ENCODE data around the gene TCAIM. TPM values are rescaled to one million over a fixed set of nuclear protein-coding genes. Genes with fewer than 3 reads are reported as not detected.

TCAIM gene
- total RNA-seq, 1 experiment from 2014 or later, result 23.8 TPM

- H3K27ac ChIP-seq (ENCODE audit: insufficient read length, low read depth, low read length), result no peak overlapping the region
- no peak for DNase-seq
- H2BK20ac ChIP-seq (ENCODE audit: low read depth, low read length, poor library complexity, severe bottlenecking), result no peak overlapping the region
- Mint-ChIP-seq H3K4me1 (peaks cover 6% of the 10 kb centered on the region in 2 experiments), H3K27me3 (ENCODE audit: low read depth) (peaks cover 1% of the 10 kb centered on the region; the same call in 1 of the 2 replicates), H3K36me3 (ENCODE audit: insufficient read depth in 1 of 3, low read depth in 3 of 3) (peaks cover 2 to 8% (median 6%) of the 10 kb centered on the region in 3 experiments; a peak in 6 of 7 replicates), H3K9me3 (no peaks in the 10 kb centered on the region), H3K27ac (0 out of 7 replicates have a peak overlapping the region, but pooled peaks of 1 of the 3 experiments have one; percentile 77), H3K4me3 (no peak overlapping the region)
- no peaks in the 10 kb centered on the region for H3K23me2 ChIP-seq (ENCODE audit: insufficient read length, low read depth, low read length, poor library complexity, severe bottlenecking)
- no peak for TF ChIP-seq CTCF (conservative IDR thresholded peaks at IDR 0.05)
- no peak overlapping the region for H2BK12ac ChIP-seq (ENCODE audit: insufficient read length, low read depth, low read length)
- H3K4me1 ChIP-seq (ENCODE audit: insufficient read depth, low read length), result no peaks in the 10 kb centered on the region
- H3K4ac ChIP-seq (ENCODE audit: low read depth, low read length), result no peak overlapping the region
- H2AFZ ChIP-seq (ENCODE audit: low read length), result no peak overlapping the region
- H3K56ac ChIP-seq (ENCODE audit: insufficient read length, low read depth, low read length), result no peak overlapping the region
- no peak overlapping the region for H2AK5ac ChIP-seq (ENCODE audit: insufficient read length, low read length)
- H3K9me3 ChIP-seq (ENCODE audit: control insufficient read depth, low read depth, low read length), result no peaks in the 10 kb centered on the region
- H3K4me2 ChIP-seq (ENCODE audit: insufficient read depth, insufficient read length, low read length), result no peak overlapping the region
- no peak overlapping the region for H3T11ph ChIP-seq (ENCODE audit: low read length)
- H3K14ac ChIP-seq (ENCODE audit: insufficient read depth, low read length), result no peak overlapping the region
- H3K27me3 ChIP-seq (ENCODE audit: insufficient read depth, low read length), result no peaks in the 10 kb centered on the region
- H3K79me2 ChIP-seq (ENCODE audit: insufficient read depth, low read length), result no peaks in the 10 kb centered on the region
- no peak overlapping the region for H3K18ac ChIP-seq (ENCODE audit: insufficient read length, low read depth, low read length)
- H3K23ac ChIP-seq (ENCODE audit: insufficient read length, low read depth, low read length), result no peak overlapping the region
- no peaks in the 10 kb centered on the region for H3K79me1 ChIP-seq (ENCODE audit: insufficient read depth, low read depth, low read length, poor library complexity, severe bottlenecking)
- H4K5ac ChIP-seq (ENCODE audit: insufficient read length, low read depth, low read length), result no peak overlapping the region
- H4K91ac ChIP-seq (ENCODE audit: insufficient read length, low read depth, low read length), result no peak overlapping the region
- WGBS (ENCODE audit: extremely low coverage, insufficient read length, low lambda C conversion rate), result no CpG with 5 or more reads among the region's 1 CpG
- H2BK120ac ChIP-seq (ENCODE audit: low read depth, low read length, poor library complexity, severe bottlenecking), result no peak overlapping the region
- no peak overlapping the region for H4K8ac ChIP-seq (replicated peaks; ENCODE audit: insufficient read length, low read depth, low read length)
- no peaks in the 10 kb centered on the region for H4K20me1 ChIP-seq (ENCODE audit: control insufficient read depth, insufficient read depth, insufficient read length)
- H3K9ac ChIP-seq (ENCODE audit: extremely low read depth, insufficient read length, low read length), result no peak overlapping the region
- no peak overlapping the region for H2BK15ac ChIP-seq (ENCODE audit: low read depth, low read length)
- no peak overlapping the region for H2BK5ac ChIP-seq (ENCODE audit: insufficient read length, low read length)
Observed at GRCh38 chr3:44436181-44436580, 97.6 kb downstream of the TCAIM start.

Measured in H9 (cell line).